B cell (primary cell): ENCODE measurements around the gene NUDT3. TPM values are rescaled to one million over a fixed set of nuclear protein-coding genes. Genes with fewer than 3 reads are reported as not detected.

Source experiments
- ATAC-seq: fragments of 200-7000 bp; cut with Tn5 transposase; one replicate; pipeline ENCODE4 v1.10.0; 2021; ENCODE audit warnings: low read depth, mild to moderate bottlenecking, moderate number of reproducible peaks, moderate library complexity
- CTCF ChIA-PET: fragments of 350-600 bp; sonication (Branson Sonifier 250); formaldehyde crosslinking; loops from one replicate; lab custom pipeline; 2021; ENCODE audit warnings: antibody characterized with exemption, inconsistent platforms; lab: Charles Lee
- POLR2A ChIA-PET: fragments of 350-600 bp; sonication (Branson Sonifier 250); formaldehyde crosslinking; loops from one replicate; lab custom pipeline; 2021; ENCODE audit warnings: antibody characterized with exemption; lab: Charles Lee
- DNase-seq: peaks from one replicate; pipeline ENCODE4 v3.0.0; 2013
- H2AFZ ChIP-seq: 2 replicates; pipeline ENCODE4 v1.6.1; 2012; ENCODE audit warnings: mild to moderate bottlenecking, low read depth, low read length; ENCODE audit not compliant: insufficient read depth, poor library complexity, severe bottlenecking
- H3K27ac ChIP-seq, 2 donors: 1 replicate in 1 of 2; 2 replicates in 1 of 2; pipeline ENCODE4 v1.5.1; 2012 to 2013; ENCODE audit warnings: low read length in 2 of 2, mild to moderate bottlenecking in 2 of 2, moderate library complexity in 1 of 2
- H3K27me3 ChIP-seq, 4 experiments: fragments of 200-600 bp in 1 of 4; sonication (generic) in 1 of 4; replicated peaks in 1 of 4; 1 replicate in 2 of 4; 2 replicates in 2 of 4; pipeline versions ENCODE4 v1.6.1 to v1.7.0; 2013 to 2016; ENCODE audit warnings: low read length in 3 of 4, mild to moderate bottlenecking in 2 of 4, mixed read lengths in 1 of 4, moderate library complexity in 1 of 4; ENCODE audit not compliant: insufficient read depth in 4 of 4, control insufficient read depth in 3 of 4; ENCODE audit errors: control extremely low read depth in 1 of 4
- H3K36me3 ChIP-seq, 2 experiments: replicated peaks in 1 of 2; 1 replicate in 1 of 2; 2 replicates in 1 of 2; pipeline versions ENCODE4 v1.6.1 to v1.7.1; 2013; ENCODE audit warnings: low read length in 1 of 2; ENCODE audit not compliant: insufficient read depth in 2 of 2, control insufficient read depth in 1 of 2; ENCODE audit errors: control extremely low read depth in 1 of 2, extremely low read depth in 1 of 2
- H3K4me1 ChIP-seq, 2 donors: fragments of 200-600 bp in 1 of 2; sonication (generic) in 1 of 2; 1 replicate in 1 of 2; 2 replicates in 1 of 2; pipeline versions ENCODE4 v1.5.1 to v1.6.1; 2013 to 2017; ENCODE audit warnings: low read length in 2 of 2; ENCODE audit not compliant: control insufficient read depth in 2 of 2, insufficient read depth in 2 of 2
- H3K4me2 ChIP-seq: replicated peaks from 2 replicates; pipeline ENCODE3; 2012; ENCODE audit warnings: mild to moderate bottlenecking, low read depth, low read length; ENCODE audit not compliant: poor library complexity, severe bottlenecking
- H3K4me3 ChIP-seq, 5 experiments: fragments of 200-600 bp in 1 of 5; sonication (generic) in 1 of 5; 1 replicate in 3 of 5; 2 replicates in 2 of 5; pipeline versions ENCODE4 v1.5.1 to v1.7.0; 2011 to 2016; ENCODE audit warnings: low read length in 4 of 5, mild to moderate bottlenecking in 4 of 5, low read depth in 2 of 5, control low read depth in 1 of 5, moderate library complexity in 1 of 5; ENCODE audit not compliant: insufficient read depth in 1 of 5; ENCODE audit errors: control extremely low read depth in 1 of 5, extremely low read depth in 1 of 5
- H3K79me2 ChIP-seq: fragments of 200-600 bp; sonication (generic); one replicate; pipeline ENCODE4 v1.6.0; 2016; ENCODE audit warnings: low read length; ENCODE audit not compliant: control insufficient read depth, insufficient read depth
- H3K9ac ChIP-seq: fragments of 200-600 bp; sonication (generic); 2 replicates; pipeline ENCODE4 v1.6.1; 2017; ENCODE audit warnings: mild to moderate bottlenecking, low read length, moderate library complexity
- H3K9me3 ChIP-seq, 3 donors: one replicate each; pipeline versions ENCODE4 v1.6.1 to v1.7.1; 2013; ENCODE audit warnings: low read length in 2 of 3; ENCODE audit not compliant: control insufficient read depth in 2 of 3, insufficient read depth in 1 of 3; ENCODE audit errors: control extremely low read depth in 1 of 3
- H4K20me1 ChIP-seq: 2 replicates; pipeline ENCODE4 v1.6.0; 2012; ENCODE audit warnings: mild to moderate bottlenecking, low read length; ENCODE audit not compliant: insufficient read depth, control insufficient read depth, poor library complexity, severe bottlenecking
- H3K27ac Mint-ChIP-seq: one replicate; pipeline ENCODE4 v1.8.0; 2021; ENCODE audit warnings: mixed read lengths
- H3K27me3 Mint-ChIP-seq: one replicate; pipeline ENCODE4 v1.8.0; 2021; ENCODE audit warnings: mixed read lengths
- H3K4me1 Mint-ChIP-seq: one replicate; pipeline ENCODE4 v1.8.0; 2021; ENCODE audit warnings: mixed read lengths
- H3K4me3 Mint-ChIP-seq: one replicate; pipeline ENCODE4 v1.8.0; 2021; ENCODE audit warnings: mixed read lengths
- H3K9me3 Mint-ChIP-seq: one replicate; pipeline ENCODE4 v1.8.0; 2022; ENCODE audit warnings: mixed read lengths; ENCODE audit not compliant: insufficient read depth
- EZH2 ChIP-seq: IDR thresholded peaks from 2 replicates; pipeline ENCODE4 v1.6.1; 2012; ENCODE audit warnings: borderline replicate concordance, low read depth, mild to moderate bottlenecking, moderate library complexity, low read length; ENCODE audit not compliant: insufficient read depth, poor library complexity, severe bottlenecking
- WGBS: methylation state at CpG from one replicate; pipeline ENCODE4 v1.1.5; 2013; ENCODE audit warnings: missing lambda C conversion rate; ENCODE audit not compliant: insufficient coverage; 5-methylcytosine and 5-hydroxymethylcytosine counted together
- intact Hi-C: fragments of 100-400 bp; cut with micrococcal nuclease; formaldehyde crosslinking; loops from one replicate; pipeline ENCODE4 v1.10.0; 2022
- polyA plus RNA-seq: library from polyadenylated mRNA; depleted of rRNA; stranded (reverse); fragments of >200 nt; gene quantifications from 2 replicates; pipeline ENCODE4 v1.2.3, GENCODE V29; 2012
- total RNA-seq, 2 donors: library from RNA; stranded (reverse); fragments of 120-200 nt in 1 of 2; gene quantifications; 1 replicate in 1 of 2; 2 replicates in 1 of 2; pipeline versions ENCODE4 v1.2.3 to v1.2.4, GENCODE V29; 2013 to 2022
- TF ChIP-seq, protein P1 (sequence below): fragments of 200-600 bp; IDR thresholded peaks from one replicate; pipeline ENCODE4 v1.8.0; 2022; ENCODE audit warnings: antibody characterized with exemption, mild to moderate bottlenecking

NUDT3 gene
- total and polyA plus RNA-seq, 2 donors (not counting 1 experiment from before 2014, with no cell fraction given): 18.2 to 37.4 TPM

DNA sequence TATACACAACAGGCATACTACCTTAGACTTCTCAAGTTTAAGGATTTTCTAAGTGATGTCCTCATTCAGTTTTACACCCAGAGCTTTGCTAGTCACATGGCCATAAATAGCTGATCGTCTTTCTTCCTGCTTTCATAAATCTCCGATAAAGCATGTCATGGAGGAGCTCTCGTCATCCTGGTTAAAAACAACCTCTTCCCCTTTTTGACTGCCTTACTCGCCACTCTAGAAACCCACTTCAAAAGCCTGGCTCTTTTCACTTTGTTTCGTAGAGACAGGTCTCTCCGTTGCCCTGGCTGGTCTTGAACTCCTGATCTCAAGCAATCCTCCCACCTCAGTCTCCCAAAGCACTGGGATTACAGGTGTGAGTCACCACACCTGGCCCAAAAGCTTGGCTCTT, 76.7 kb downstream of the NUDT3 start:
- H3K4me3 Mint-ChIP-seq: peak overlapping the region; percentile 75
- DNase-seq (peak; percentile 82), ATAC-seq (peak; percentile 86)
- Histone ChIP-seq H3K27me3 (no peaks in the 10 kb centered on the region), H2AFZ (peak overlapping the region; percentile 57), H3K4me2 (peak overlapping the region; percentile 66), H3K9me3 (no peaks in the 10 kb centered on the region), H4K20me1 (no peaks in the 10 kb centered on the region), H3K9ac (peak overlapping the region; percentile 58), H3K36me3 (peaks cover 0 to 2% of the 10 kb centered on the region in 2 experiments), H3K4me1 (peaks cover 50 to 51% of the 10 kb centered on the region in 2 donors), H3K27ac (peak overlapping the region; percentile 82 to 89), H3K79me2 (peaks cover 65% of the 10 kb centered on the region), H3K4me3 (peak overlapping the region in 4 of 5 experiments; percentile 6 to 45 (median 22))
- peaks cover 65% of the 10 kb centered on the region for H3K4me1 Mint-ChIP-seq
- no peak for TF ChIP-seq EZH2
- TF ChIP-seq, protein P1, sequence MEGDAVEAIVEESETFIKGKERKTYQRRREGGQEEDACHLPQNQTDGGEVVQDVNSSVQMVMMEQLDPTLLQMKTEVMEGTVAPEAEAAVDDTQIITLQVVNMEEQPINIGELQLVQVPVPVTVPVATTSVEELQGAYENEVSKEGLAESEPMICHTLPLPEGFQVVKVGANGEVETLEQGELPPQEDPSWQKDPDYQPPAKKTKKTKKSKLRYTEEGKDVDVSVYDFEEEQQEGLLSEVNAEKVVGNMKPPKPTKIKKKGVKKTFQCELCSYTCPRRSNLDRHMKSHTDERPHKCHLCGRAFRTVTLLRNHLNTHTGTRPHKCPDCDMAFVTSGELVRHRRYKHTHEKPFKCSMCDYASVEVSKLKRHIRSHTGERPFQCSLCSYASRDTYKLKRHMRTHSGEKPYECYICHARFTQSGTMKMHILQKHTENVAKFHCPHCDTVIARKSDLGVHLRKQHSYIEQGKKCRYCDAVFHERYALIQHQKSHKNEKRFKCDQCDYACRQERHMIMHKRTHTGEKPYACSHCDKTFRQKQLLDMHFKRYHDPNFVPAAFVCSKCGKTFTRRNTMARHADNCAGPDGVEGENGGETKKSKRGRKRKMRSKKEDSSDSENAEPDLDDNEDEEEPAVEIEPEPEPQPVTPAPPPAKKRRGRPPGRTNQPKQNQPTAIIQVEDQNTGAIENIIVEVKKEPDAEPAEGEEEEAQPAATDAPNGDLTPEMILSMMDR: no peak
- intact Hi-C loops: loop anchor here (2.0 to 5.0 kb wide), 3 partner anchors 17 to 77 kb away; partner anchors contain the start of genes NUDT3 and SMIM29
- H3K27me3 Mint-ChIP-seq: no peaks in the 10 kb centered on the region
- H3K27ac Mint-ChIP-seq: peak overlapping the region; percentile 94
- 1% methylated on average over 6 of the region's 6 CpGs for WGBS
- ChIA-PET CTCF (interaction anchor here (1.2 to 2.1 kb wide), 6 partner anchors 15 to 100 kb away, joined by 3 to 6 read pairs (median 6); no protein-coding TSS in a partner anchor), POLR2A (interaction anchor here (0.5 to 1.2 kb wide), 2 partner anchors 20 to 74 kb away, joined by 3 read pairs; no protein-coding TSS in a partner anchor)
- H3K9me3 Mint-ChIP-seq: no peaks in the 10 kb centered on the region

- peaks cover 67% of the 10 kb centered on the region for H3K4me1 Mint-ChIP-seq
Measured at GRCh38 chr6:34315256-34315655, 77.2 kb downstream of the NUDT3 start.

More at GRCh38 chr6:34315256-34315655, 77.2 kb downstream of the NUDT3 start:
- Histone ChIP-seq H3K4me2 (peak overlapping the region; percentile 66), H2AFZ (peak overlapping the region; percentile 57), H3K79me2 (peaks cover 66% of the 10 kb centered on the region), H3K27me3 (no peaks in the 10 kb centered on the region), H3K4me1 (peaks cover 50 to 55% of the 10 kb centered on the region in 2 donors), H3K36me3 (peaks cover 0 to 2% of the 10 kb centered on the region in 2 experiments), H3K9ac (peak overlapping the region; percentile 58), H4K20me1 (no peaks in the 10 kb centered on the region), H3K9me3 (no peaks in the 10 kb centered on the region), H3K4me3 (peak overlapping the region in 1 of 5 experiments; percentile 45), H3K27ac (peak overlapping the region; percentile 82 to 89)
- intact Hi-C loops: loop anchor here (2.0 to 5.0 kb wide), 2 partner anchors 16 to 68 kb away; partner anchors contain the start of gene SMIM29
- Mint-ChIP-seq H3K27me3 (no peaks in the 10 kb centered on the region), H3K27ac (peak overlapping the region; percentile 94), H3K4me3 (peak overlapping the region; percentile 75), H3K9me3 (no peaks in the 10 kb centered on the region)
- no peak for TF ChIP-seq EZH2
- TF ChIP-seq, protein P1: no peak
- ChIA-PET POLR2A (interaction anchor here (0.6 to 1.2 kb wide), 2 partner anchors 9 to 20 kb away, joined by 3 to 4 read pairs; no protein-coding TSS in a partner anchor), CTCF (interaction anchor here (1.2 to 2.1 kb wide), 5 partner anchors 15 to 100 kb away, joined by 3 to 6 read pairs (median 6); no protein-coding TSS in a partner anchor)
- no peak for DNase-seq
- whole genome bisulfite sequencing: no CpG with 5 or more reads among the region's 1 CpG
- ATAC-seq: no peak
